Mucosa of descending colon (tissue), 3 donors: Measurements from ENCODE around the gene POU2AF1. TPM values are rescaled to one million over a fixed set of nuclear protein-coding genes. Genes with fewer than 3 reads are reported as not detected.
"Not testable (repeated sequence)": the region's sequence is repeated elsewhere in the genome, so short reads cannot be mapped to it uniquely, and the experiment has no call there.

Source experiments
- ATAC-seq: fragments of 200-7000 bp; cut with Tn5 transposase; one replicate; pipeline ENCODE4 v1.9.1; 2020; ENCODE audit warnings: mild to moderate bottlenecking, moderate library complexity
- DNase-seq, 3 donors: peaks; one replicate each; pipeline ENCODE4 v3.0.0-alpha.2; 2020
- H3K36me3 ChIP-seq: fragments of 200-600 bp; one replicate; pipeline ENCODE4 v1.8.0; 2021; ENCODE audit warnings: low read depth, mild to moderate bottlenecking
- H3K4me1 ChIP-seq: fragments of 200-600 bp; one replicate; pipeline ENCODE4 v1.8.0; 2021; ENCODE audit warnings: low read depth, mild to moderate bottlenecking
- H3K4me3 ChIP-seq: fragments of 200-600 bp; one replicate; pipeline ENCODE4 v1.8.0; 2021; ENCODE audit warnings: mild to moderate bottlenecking
- H3K9me3 ChIP-seq: fragments of 200-600 bp; one replicate; pipeline ENCODE4 v1.8.0; 2021; ENCODE audit warnings: mild to moderate bottlenecking
- CTCF ChIP-seq: fragments of 200-600 bp; IDR thresholded peaks from one replicate; pipeline ENCODE4 v1.8.0; 2022; ENCODE audit warnings: antibody characterized with exemption, mild to moderate bottlenecking
- intact Hi-C, 2 donors: fragments of 100-400 bp; cut with DNase I in 1 of 2; cut with micrococcal nuclease in 1 of 2; formaldehyde crosslinking; loops; one replicate each; pipeline versions ENCODE4 v1.11.0 to v1.11.1; 2022; cut with DNase I, micrococcal nuclease
- total RNA-seq, 3 donors: library from RNA; stranded (reverse); fragmentation: NEBNext Ultra II Directional in 2 of 3; extraction: Animal tissue kit (Norgen Biotek cat#: 25700) in 2 of 3; gene quantifications; one replicate each; pipeline versions ENCODE4 v1.2.1 to v1.2.4, GENCODE V29; 2021 to 2023
- donor health status: DM: no; HTN: no; CAD: no; lungs with moderate emphysema.
- donor health status: DM: no; HTN: no; CAD: no.
- donor health status: DM: no; HTN: yes; CAD: no.

Gene POU2AF1
- total RNA-seq, 3 donors from 2014 or later, result 2.8 to 9.3 (median 5.4) TPM

- ATAC-seq (no peak), DNase-seq (no peak)
- TF ChIP-seq CTCF, result no peak
- intact Hi-C loops, result no loop called here
- no peaks in the 10 kb centered on the region for H3K4me1 ChIP-seq
- no peaks in the 10 kb centered on the region for H3K36me3 ChIP-seq
- H3K4me3 ChIP-seq, result no peak overlapping the region
- no peaks in the 10 kb centered on the region for H3K9me3 ChIP-seq
Observed at GRCh38 chr11:111395749-111396148, 16.7 kb upstream of the POU2AF1 start.

GRCh38 chr11:111395081-111395480 lies 16.0 kb upstream of the POU2AF1 start:
- intact Hi-C loops, result no loop called here
- ATAC-seq, result no peak
- no peak overlapping the region for H3K4me3 ChIP-seq

GRCh38 chr11:111394147-111394546 lies 15.1 kb upstream of the POU2AF1 start:
- H3K4me3 ChIP-seq, ATAC-seq, H3K9me3 ChIP-seq, intact Hi-C loops, DNase-seq, H3K4me1 ChIP-seq, H3K36me3 ChIP-seq: not testable (repeated sequence)

More at GRCh38 chr11:111395081-111395480, 16.0 kb upstream of the POU2AF1 start:
- TF ChIP-seq CTCF, result no peak
- Histone ChIP-seq H3K36me3 (no peaks in the 10 kb centered on the region), H3K9me3 (no peaks in the 10 kb centered on the region), H3K4me1 (no peaks in the 10 kb centered on the region)
- DNase-seq, result no peak

GRCh38 chr11:111393585-111393984 lies 14.5 kb upstream of the POU2AF1 start:
- no peak for TF ChIP-seq CTCF
- H3K4me3 ChIP-seq, result no peak overlapping the region
- intact Hi-C loops, result no loop called here
- no peaks in the 10 kb centered on the region for H3K36me3 ChIP-seq
- H3K9me3 ChIP-seq, result no peaks in the 10 kb centered on the region
- ATAC-seq (no peak), DNase-seq (no peak)
- peaks cover 8% of the 10 kb centered on the region for H3K4me1 ChIP-seq

GRCh38 chr11:111393096-111393495 lies 14.0 kb upstream of the POU2AF1 start:
- Histone ChIP-seq H3K9me3 (no peaks in the 10 kb centered on the region), H3K4me3 (no peak overlapping the region), H3K36me3 (no peaks in the 10 kb centered on the region), H3K4me1 (peaks cover 11% of the 10 kb centered on the region)
- intact Hi-C loops, result no loop called here
- peak; percentile 53 for ATAC-seq
- TF ChIP-seq CTCF, result no peak
- no peak for DNase-seq

GRCh38 chr11:111392552-111392951 lies 13.5 kb upstream of the POU2AF1 start:
- intact Hi-C loops, result no loop called here
- Histone ChIP-seq H3K4me1 (peaks cover 11% of the 10 kb centered on the region), H3K9me3 (no peaks in the 10 kb centered on the region), H3K4me3 (no peak overlapping the region), H3K36me3 (no peaks in the 10 kb centered on the region)
- DNase-seq (no peak), ATAC-seq (no peak)
- no peak for TF ChIP-seq CTCF
